GM21717 (cell line): ENCODE data around the gene REN.

Experiments
- ATAC-seq: cut with Tn5 transposase; IDR thresholded peaks from one replicate; pipeline ENCODE4 v1.9.1; 2021; ENCODE audit warnings: mild to moderate bottlenecking, moderate library complexity; ENCODE audit not compliant: unreplicated experiment

REN gene

GRCh38 chr1:204136814-204137213, 29.3 kb downstream of the REN start:
- ATAC-seq = no peak

- no peak for ATAC-seq
Observed at GRCh38 chr1:204134103-204134502, 32.0 kb downstream of the REN start.

- no peak for ATAC-seq
Observed at GRCh38 chr1:204132718-204133117, 33.4 kb downstream of the REN start.

- no peak for ATAC-seq
Observed at GRCh38 chr1:204131978-204132377, 34.2 kb downstream of the REN start.

- ATAC-seq = no peak
Observed at GRCh38 chr1:204130981-204131892, 34.9 kb downstream of the REN start.

GRCh38 chr1:204130178-204130577, 36.0 kb downstream of the REN start:
- ATAC-seq = no peak

GRCh38 chr1:204128964-204129896, 36.9 kb downstream of the REN start:
- ATAC-seq = no peak

- no peak for ATAC-seq
Observed at GRCh38 chr1:204128464-204128963, 37.6 kb downstream of the REN start.

GRCh38 chr1:204127597-204128242, 38.4 kb downstream of the REN start:
- ATAC-seq = no peak

- no peak for ATAC-seq
Observed at GRCh38 chr1:204126956-204127355, 39.2 kb downstream of the REN start.

- no peak for ATAC-seq
Observed at GRCh38 chr1:204126386-204126785, 39.8 kb downstream of the REN start.

GRCh38 chr1:204125759-204126351, 40.3 kb downstream of the REN start:
- ATAC-seq = no peak

GRCh38 chr1:204124639-204125038, 41.5 kb downstream of the REN start:
- no peak for ATAC-seq

GRCh38 chr1:204123376-204123775, 42.8 kb downstream of the REN start:
- no peak for ATAC-seq

- no peak for ATAC-seq
Observed at GRCh38 chr1:204121840-204122555, 44.1 kb downstream of the REN start.

- no peak for ATAC-seq
Observed at GRCh38 chr1:204116539-204116938, 49.6 kb downstream of the REN start.

- no peak for ATAC-seq
Observed at GRCh38 chr1:204115116-204115515, 51.0 kb downstream of the REN start.

GRCh38 chr1:204114606-204115005, 51.5 kb downstream of the REN start:
- ATAC-seq = no peak

GRCh38 chr1:204113896-204114295, 52.2 kb downstream of the REN start:
- ATAC-seq = no peak
